ENCODE results near the gene WWC2.
A peak's percentile ranks its signal among the peaks of the same experiment; 100 is the strongest.

Gene WWC2

DNA sequence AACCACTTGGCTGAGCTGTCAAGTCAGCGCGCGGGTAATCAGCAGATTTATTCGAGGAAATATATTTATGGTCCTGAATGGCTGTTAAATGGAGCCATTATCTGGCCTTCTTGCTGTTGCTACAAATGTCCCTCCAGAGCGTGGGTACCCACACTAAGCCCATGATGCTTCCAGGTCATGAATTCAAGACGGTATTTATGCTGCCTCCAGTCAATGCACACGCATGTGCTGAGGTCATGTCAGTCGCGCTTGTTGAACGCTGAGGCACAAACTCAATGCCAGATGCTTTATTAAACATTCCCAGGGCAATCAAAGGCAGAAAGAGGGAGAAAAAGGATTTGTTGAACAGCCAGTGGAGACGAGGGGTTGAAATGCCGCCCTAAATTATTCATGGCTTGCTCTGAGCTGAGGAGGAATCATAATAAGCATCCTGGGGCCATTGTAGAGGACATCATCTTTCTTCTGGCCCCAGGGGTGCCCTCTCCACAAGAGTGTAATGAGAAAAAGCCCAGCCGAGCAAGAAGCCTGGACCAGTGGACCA is 259.2 kb downstream of the WWC2 start:
- no peak overlapping the region for H3K4me3 ChIP-seq (replicated peaks; ENCODE audit: low read depth, low read length)
- TF ChIP-seq, protein P1, sequence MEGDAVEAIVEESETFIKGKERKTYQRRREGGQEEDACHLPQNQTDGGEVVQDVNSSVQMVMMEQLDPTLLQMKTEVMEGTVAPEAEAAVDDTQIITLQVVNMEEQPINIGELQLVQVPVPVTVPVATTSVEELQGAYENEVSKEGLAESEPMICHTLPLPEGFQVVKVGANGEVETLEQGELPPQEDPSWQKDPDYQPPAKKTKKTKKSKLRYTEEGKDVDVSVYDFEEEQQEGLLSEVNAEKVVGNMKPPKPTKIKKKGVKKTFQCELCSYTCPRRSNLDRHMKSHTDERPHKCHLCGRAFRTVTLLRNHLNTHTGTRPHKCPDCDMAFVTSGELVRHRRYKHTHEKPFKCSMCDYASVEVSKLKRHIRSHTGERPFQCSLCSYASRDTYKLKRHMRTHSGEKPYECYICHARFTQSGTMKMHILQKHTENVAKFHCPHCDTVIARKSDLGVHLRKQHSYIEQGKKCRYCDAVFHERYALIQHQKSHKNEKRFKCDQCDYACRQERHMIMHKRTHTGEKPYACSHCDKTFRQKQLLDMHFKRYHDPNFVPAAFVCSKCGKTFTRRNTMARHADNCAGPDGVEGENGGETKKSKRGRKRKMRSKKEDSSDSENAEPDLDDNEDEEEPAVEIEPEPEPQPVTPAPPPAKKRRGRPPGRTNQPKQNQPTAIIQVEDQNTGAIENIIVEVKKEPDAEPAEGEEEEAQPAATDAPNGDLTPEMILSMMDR (IDR thresholded peaks at IDR 0.05; ENCODE audit: low read length, missing control alignments), result no peak
- no peak for DNase-seq (ENCODE audit: low read depth)

DNA sequence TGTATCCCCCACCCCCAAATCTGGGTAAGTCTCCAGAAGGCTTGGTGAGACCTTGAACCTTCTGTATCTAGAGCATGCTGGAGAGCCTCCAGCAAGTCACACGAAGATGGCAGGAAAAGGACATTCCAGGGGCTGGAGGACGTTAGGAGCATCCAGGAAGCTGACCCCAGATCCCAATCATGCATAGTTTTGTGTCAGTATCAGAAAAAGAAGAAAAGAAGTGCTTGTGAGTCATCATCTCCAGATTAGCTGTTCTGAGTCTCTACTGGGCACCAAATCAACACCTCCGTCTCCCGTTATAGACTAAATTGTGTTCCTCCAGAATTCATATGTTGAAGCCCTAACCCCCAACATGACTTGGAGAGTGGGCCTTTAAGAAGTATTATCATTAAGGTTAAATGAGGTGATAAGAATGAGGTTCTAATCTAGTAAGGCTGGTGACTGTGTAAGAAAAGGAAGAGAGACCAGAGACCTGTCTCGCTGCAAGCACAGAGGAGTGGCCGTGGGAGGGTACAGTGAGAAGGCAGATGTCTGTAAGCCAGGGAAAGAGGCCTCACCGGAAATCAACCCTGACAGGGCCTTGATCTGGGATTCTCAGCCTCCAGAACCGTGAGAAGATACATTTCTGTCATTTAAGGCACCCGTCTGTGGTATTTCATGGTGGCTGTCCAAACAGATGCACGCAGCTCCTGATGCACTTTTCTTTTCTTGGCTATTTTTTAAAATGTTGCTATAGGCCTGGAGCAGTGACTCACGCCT is 261.3 kb downstream of the WWC2 start:
- H3K4me3 ChIP-seq (replicated peaks; ENCODE audit: low read depth, low read length), result no peak overlapping the region
- peak; percentile 70 for DNase-seq (ENCODE audit: low read depth)
- TF ChIP-seq, protein P1 (IDR thresholded peaks at IDR 0.05; ENCODE audit: low read length, missing control alignments), result no peak

DNA sequence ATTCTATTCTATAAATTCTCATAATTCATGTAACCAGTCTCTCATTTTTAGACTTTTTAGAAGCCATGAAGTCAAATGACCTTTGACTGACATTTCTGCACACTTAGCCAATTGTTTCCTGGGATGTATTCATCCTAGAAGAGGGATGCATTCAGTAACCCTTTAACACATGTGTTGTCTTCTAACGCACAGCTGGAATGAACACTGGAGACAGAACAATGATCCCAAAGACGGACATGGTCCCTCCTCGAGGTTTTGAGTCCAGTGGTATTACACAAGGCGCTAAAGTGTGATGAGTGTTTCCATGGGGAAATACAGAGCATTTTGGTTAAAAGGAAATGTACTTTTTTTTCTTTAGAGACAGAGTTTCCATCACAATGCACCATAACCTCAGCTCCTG is 263.0 kb downstream of the WWC2 start:
- no peak overlapping the region for H3K4me3 ChIP-seq (replicated peaks; ENCODE audit: low read depth, low read length)
- TF ChIP-seq, protein P1 (IDR thresholded peaks at IDR 0.05; ENCODE audit: low read length, missing control alignments), result no peak
- DNase-seq (ENCODE audit: low read depth), result no peak

DNA sequence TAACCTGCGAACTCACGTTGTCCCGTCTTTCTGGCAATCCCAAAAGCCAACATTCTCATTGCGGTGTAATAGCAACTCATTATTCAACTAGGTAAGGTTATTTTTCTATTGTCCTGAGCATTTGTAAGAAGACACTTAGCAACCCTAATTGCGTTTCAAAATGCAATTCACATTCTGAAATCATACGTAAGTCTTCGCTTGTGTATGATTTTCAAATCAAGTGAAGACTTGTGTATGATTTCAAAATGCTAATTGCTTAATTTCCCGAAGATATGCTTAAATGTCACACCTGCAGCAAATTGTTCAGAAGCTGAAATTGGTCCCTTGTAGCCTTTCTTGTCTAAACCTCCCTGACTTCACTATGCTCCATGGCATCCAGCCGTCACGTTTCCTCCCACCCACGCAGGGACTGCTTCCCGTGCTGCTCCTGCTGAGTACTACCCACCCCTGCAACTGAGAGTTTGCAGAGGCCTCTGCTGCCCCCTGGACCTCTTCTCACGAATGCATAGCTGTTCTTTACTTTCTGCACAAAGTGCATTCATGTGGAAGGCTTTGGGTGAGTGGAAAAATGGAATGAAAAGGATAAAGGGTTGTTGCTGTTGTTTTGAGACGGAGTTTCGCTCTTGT is 264.0 kb downstream of the WWC2 start:
- TF ChIP-seq, protein P1 (IDR thresholded peaks at IDR 0.05; ENCODE audit: low read length, missing control alignments), result peak; percentile 40
- DNase-seq (ENCODE audit: low read depth), result peak; percentile 53

DNA sequence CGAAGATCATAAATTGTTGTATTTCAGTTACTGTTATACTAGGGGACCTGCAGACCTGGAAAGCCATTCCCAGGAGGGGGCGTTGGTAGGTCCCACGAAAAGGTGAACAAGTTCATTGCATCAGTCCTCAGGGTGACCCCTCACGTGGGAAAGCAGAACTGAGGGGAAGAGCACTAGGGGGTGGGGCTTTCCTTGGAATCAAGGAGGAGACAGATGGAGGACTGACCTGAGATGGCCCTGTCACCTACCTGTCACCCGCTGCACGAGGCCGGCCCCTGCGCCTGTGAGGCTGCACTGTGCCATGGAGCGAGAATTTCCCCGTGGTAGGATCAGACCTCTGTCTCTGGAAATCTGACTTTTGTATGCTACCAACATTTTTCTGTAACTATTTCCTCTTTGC is 265.0 kb downstream of the WWC2 start:
- TF ChIP-seq, protein P1 (IDR thresholded peaks at IDR 0.05; ENCODE audit: low read length, missing control alignments), result no peak
- DNase-seq (ENCODE audit: low read depth), result no peak
- H3K4me3 ChIP-seq (replicated peaks; ENCODE audit: low read depth, low read length), result no peak overlapping the region

More for the DNA sequence above, 264.0 kb downstream of the WWC2 start:
- H3K4me3 ChIP-seq (replicated peaks; ENCODE audit: low read depth, low read length), result no peak overlapping the region

DNA sequence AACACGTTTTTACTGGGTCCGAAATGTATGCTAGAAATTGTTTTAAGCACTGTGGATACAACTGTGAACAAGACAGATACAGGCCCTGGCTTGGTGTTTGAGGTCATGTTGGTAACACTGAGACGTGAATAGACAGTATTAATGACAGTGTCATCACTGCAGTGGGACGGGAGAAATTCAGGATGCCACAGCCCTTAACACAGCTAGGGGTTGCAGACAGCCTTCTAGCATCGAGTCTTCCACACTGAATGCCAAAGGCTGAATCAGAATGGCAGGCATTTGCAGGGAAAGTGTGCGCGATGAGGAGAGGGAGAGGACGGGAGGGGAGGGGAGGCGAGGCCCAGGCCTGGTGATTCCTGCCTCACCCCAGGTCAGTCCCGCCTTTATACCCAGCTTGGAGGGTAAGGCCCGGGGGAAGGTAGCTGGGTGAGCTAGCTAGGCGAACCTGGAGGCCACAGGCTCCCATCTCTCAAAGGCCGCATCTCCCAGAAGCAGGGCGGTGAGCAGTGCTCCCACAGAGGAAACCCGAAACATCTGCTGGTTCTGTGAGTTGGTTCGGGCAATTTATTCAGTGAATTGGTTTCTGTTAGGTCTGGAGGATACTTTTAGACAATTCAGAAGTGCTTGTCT is 267.3 kb downstream of the WWC2 start:
- TF ChIP-seq, protein P1 (IDR thresholded peaks at IDR 0.05; ENCODE audit: low read length, missing control alignments), result no peak
- no peak overlapping the region for H3K4me3 ChIP-seq (replicated peaks; ENCODE audit: low read depth, low read length)
- DNase-seq (ENCODE audit: low read depth), result no peak
